ENCODE measurements around the gene ARL6IP5. TPM values are rescaled to one million over a fixed set of nuclear protein-coding genes. Genes with fewer than 3 reads are reported as not detected.

ARL6IP5 gene
- total RNA-seq, 1 experiment from 2014 or later: 41.5 TPM

DNA sequence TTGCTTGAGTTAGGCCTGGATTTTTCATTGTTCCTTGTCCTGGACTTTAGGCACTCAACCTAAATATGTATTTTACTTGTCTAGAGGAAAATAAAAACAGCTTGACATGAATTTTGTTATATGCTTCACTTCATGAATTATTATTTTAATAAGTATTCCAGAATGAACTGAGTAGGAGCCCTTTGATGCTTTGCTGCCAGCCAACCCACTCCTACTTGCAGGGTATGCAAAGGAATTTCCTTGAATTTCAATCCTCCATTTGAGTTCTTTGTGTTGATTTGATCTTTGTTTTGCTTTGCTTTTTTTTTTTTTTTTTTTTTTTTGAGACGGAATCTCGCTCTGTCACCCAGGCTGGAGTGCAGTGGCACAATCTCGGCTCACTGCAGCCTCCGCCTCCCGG lies 11.6 kb downstream of the ARL6IP5 start:
- H3K9me3 ChIP-seq (ENCODE audit: control insufficient read depth, insufficient read depth, low read depth, low read length): no peaks in the 10 kb centered on the region
- ChIA-PET CTCF (no interaction called here), POLR2A (no interaction called here)
- intact Hi-C loops (cut with micrococcal nuclease; ENCODE audit: unreplicated experiment): no loop called here
- H3K36me3 ChIP-seq (ENCODE audit: control insufficient read depth, insufficient read depth, low read length): no peaks in the 10 kb centered on the region
- in situ Hi-C loops (cut with HindIII; ENCODE audit: low pct_unique_long_range_greater_than_20kb, low sequenced_read_pairs): no loop called here
- H3K27me3 ChIP-seq (ENCODE audit: control insufficient read depth, insufficient read depth, low read length): no peaks in the 10 kb centered on the region
- ATAC-seq (no peak), DNase-seq (ENCODE audit: low read depth, low spot score) (no peak)
- H3K27ac ChIP-seq (ENCODE audit: low read length): no peak overlapping the region
- BruUV-seq (replicated peaks): no TSS peak
- TF ChIP-seq TCF7L2 (IDR thresholded peaks at IDR 0.05; ENCODE audit: low read depth, low read length) (no peak), REST (IDR thresholded peaks at IDR 0.05; ENCODE audit: insufficient read depth in 1 of 2, low read depth in 2 of 2, low read length in 1 of 2) (no peak), SIN3A (IDR thresholded peaks at IDR 0.05; ENCODE audit: borderline replicate concordance, insufficient read depth, low read depth, low read length) (no peak), POLR2AphosphoS5 (IDR thresholded peaks at IDR 0.05; ENCODE audit: low read depth, low read length) (no peak)
- TF ChIP-seq, protein P1, sequence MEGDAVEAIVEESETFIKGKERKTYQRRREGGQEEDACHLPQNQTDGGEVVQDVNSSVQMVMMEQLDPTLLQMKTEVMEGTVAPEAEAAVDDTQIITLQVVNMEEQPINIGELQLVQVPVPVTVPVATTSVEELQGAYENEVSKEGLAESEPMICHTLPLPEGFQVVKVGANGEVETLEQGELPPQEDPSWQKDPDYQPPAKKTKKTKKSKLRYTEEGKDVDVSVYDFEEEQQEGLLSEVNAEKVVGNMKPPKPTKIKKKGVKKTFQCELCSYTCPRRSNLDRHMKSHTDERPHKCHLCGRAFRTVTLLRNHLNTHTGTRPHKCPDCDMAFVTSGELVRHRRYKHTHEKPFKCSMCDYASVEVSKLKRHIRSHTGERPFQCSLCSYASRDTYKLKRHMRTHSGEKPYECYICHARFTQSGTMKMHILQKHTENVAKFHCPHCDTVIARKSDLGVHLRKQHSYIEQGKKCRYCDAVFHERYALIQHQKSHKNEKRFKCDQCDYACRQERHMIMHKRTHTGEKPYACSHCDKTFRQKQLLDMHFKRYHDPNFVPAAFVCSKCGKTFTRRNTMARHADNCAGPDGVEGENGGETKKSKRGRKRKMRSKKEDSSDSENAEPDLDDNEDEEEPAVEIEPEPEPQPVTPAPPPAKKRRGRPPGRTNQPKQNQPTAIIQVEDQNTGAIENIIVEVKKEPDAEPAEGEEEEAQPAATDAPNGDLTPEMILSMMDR (IDR thresholded peaks at IDR 0.05): no peak
- no peaks in the 10 kb centered on the region for H3K4me1 ChIP-seq (ENCODE audit: control insufficient read depth, insufficient read depth, low read length)
- H3K4me3 ChIP-seq (ENCODE audit: low read depth in 2 of 2, low read length in 2 of 2): no peak overlapping the region

DNA sequence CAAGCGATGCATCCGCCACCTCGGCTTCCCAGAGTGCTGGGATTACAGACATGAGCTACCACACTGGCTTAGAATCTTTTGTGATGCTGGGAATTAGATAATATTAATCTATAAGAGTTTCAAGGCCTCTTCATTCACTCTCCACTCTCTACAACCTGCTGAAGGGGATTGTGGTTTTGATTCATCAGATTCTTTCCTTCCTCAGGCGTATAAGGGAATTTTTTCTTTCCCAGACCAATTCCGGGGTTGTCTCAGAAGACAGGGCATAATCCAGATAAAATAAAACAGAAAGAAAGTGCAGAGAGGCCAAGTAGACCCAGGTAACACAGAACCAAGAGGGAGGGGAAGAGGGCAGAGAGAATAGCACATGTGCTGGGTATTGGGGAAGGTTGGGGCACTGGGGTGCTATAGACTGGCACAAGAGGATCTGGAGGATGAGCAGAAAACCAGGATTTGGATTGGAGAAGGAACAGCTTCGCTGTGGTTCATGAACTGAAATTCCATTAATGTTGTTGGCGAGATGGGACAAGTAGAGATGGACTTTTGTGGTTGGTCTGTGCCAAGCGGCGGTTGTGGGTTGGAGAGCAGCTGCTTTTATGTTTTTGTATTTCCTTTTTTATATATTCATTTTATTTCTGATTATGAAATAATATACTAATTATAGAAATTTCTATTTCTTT lies 12.8 kb downstream of the ARL6IP5 start:
- no peak for ATAC-seq
- intact Hi-C loops (cut with micrococcal nuclease; ENCODE audit: unreplicated experiment): no loop called here
- H3K4me3 ChIP-seq (ENCODE audit: low read depth in 2 of 2, low read length in 2 of 2): no peak overlapping the region
- no peak overlapping the region for H3K27ac ChIP-seq (ENCODE audit: low read length)
- no peaks in the 10 kb centered on the region for H3K9me3 ChIP-seq (ENCODE audit: control insufficient read depth, insufficient read depth, low read depth, low read length)
- no peaks in the 10 kb centered on the region for H3K27me3 ChIP-seq (ENCODE audit: control insufficient read depth, insufficient read depth, low read length)
- H3K4me1 ChIP-seq (ENCODE audit: control insufficient read depth, insufficient read depth, low read length): no peaks in the 10 kb centered on the region
- no TSS peak for BruUV-seq (replicated peaks)
- no peaks in the 10 kb centered on the region for H3K36me3 ChIP-seq (ENCODE audit: control insufficient read depth, insufficient read depth, low read length)
- in situ Hi-C loops (cut with HindIII; ENCODE audit: low pct_unique_long_range_greater_than_20kb, low sequenced_read_pairs): no loop called here
- TF ChIP-seq, protein P1 (IDR thresholded peaks at IDR 0.05): no peak
- TF ChIP-seq TCF7L2 (IDR thresholded peaks at IDR 0.05; ENCODE audit: low read depth, low read length) (no peak), REST (IDR thresholded peaks at IDR 0.05; ENCODE audit: insufficient read depth in 1 of 2, low read depth in 2 of 2, low read length in 1 of 2) (no peak), SIN3A (IDR thresholded peaks at IDR 0.05; ENCODE audit: borderline replicate concordance, insufficient read depth, low read depth, low read length) (no peak), POLR2AphosphoS5 (IDR thresholded peaks at IDR 0.05; ENCODE audit: low read depth, low read length) (no peak)
- DNase-seq (ENCODE audit: low read depth, low spot score): no peak
- ChIA-PET CTCF (no interaction called here), POLR2A (no interaction called here)

All from Panc1 (cell line).